Hematopoietic multipotent progenitor cell treated with erythropoietin and hydrocortisone succinate and interleukin-3 and kit ligand, for 6 days (in vitro differentiated cells): Measurements from ENCODE around the gene CYP8B1.
"Not testable (repeated sequence)": the region's sequence is repeated elsewhere in the genome, so short reads cannot be mapped to it uniquely, and the experiment has no call there.

ENCODE experiments used
- DNase-seq: peaks from one replicate; pipeline ENCODE4 v3.0.0-alpha.2; 2015

Gene CYP8B1

GRCh38 chr3:42884324-42884723 lies 8.6 kb upstream of the CYP8B1 start:
- DNase-seq, result no peak

GRCh38 chr3:42883251-42883930 lies 7.7 kb upstream of the CYP8B1 start:
- DNase-seq, result not testable (repeated sequence)

- DNase-seq, result peak; percentile 94
Observed at GRCh38 chr3:42880601-42881451, 5.1 kb upstream of the CYP8B1 start.

GRCh38 chr3:42880183-42880582 lies 4.5 kb upstream of the CYP8B1 start:
- DNase-seq, result no peak

- no peak for DNase-seq
Observed at GRCh38 chr3:42877881-42878280, 2.2 kb upstream of the CYP8B1 start.

- DNase-seq, result no peak
Observed at GRCh38 chr3:42876940-42877720, 1.5 kb upstream of the CYP8B1 start.

GRCh38 chr3:42876401-42876800 lies 722 bp upstream of the CYP8B1 start:
- no peak for DNase-seq

GRCh38 chr3:42874749-42875148 lies 930 bp downstream of the CYP8B1 start:
- DNase-seq, result no peak

GRCh38 chr3:42873221-42873982 lies 2.3 kb downstream of the CYP8B1 start:
- no peak for DNase-seq

GRCh38 chr3:42872718-42873117 lies 3.0 kb downstream of the CYP8B1 start:
- no peak for DNase-seq

- DNase-seq, result peak; percentile 76
Observed at GRCh38 chr3:42871592-42872196, 4.0 kb downstream of the CYP8B1 start.

- no peak for DNase-seq
Observed at GRCh38 chr3:42868841-42869240, 6.8 kb downstream of the CYP8B1 start.

GRCh38 chr3:42867138-42867537 lies 8.5 kb downstream of the CYP8B1 start:
- DNase-seq, result no peak

- DNase-seq, result no peak
Observed at GRCh38 chr3:42865256-42865655, 10.4 kb downstream of the CYP8B1 start.

GRCh38 chr3:42864321-42864950 lies 11.2 kb downstream of the CYP8B1 start:
- no peak for DNase-seq

- no peak for DNase-seq
Observed at GRCh38 chr3:42856544-42856943, 19.1 kb downstream of the CYP8B1 start.

GRCh38 chr3:42855547-42856380 lies 19.9 kb downstream of the CYP8B1 start:
- peak; percentile 92 for DNase-seq

- no peak for DNase-seq
Observed at GRCh38 chr3:42855219-42855546, 20.5 kb downstream of the CYP8B1 start.

GRCh38 chr3:42853739-42854302 lies 21.9 kb downstream of the CYP8B1 start:
- no peak for DNase-seq

GRCh38 chr3:42853056-42853455 lies 22.6 kb downstream of the CYP8B1 start:
- DNase-seq, result no peak

GRCh38 chr3:42852441-42852840 lies 23.2 kb downstream of the CYP8B1 start:
- DNase-seq, result peak; percentile 91
